ENCODE measurements around the gene TBKBP1.

DNA sequence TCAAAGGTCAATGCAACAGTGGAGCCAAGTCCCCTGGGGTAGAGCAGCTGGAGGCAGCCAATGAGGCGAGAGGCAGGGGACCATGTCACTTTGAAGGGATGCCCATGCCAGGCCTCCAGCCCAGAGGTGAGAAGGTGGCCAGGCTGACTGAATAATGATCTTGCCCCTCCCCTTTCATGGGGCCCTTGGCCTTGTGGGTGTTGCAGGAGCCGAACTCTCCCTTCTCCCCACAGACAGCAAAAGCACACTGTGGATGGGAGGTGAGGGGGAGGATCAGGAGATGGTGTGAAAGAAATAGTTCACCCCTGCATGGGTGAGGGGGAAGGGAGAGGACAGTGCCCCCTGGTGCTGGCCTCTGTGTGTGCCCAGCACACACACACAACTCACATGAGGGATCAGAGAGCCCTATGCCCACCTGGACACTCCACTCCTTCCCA, 23.3 kb downstream of the TBKBP1 start:
- TF ChIP-seq CTCF (IDR thresholded peaks at IDR 0.05) (no peak), POLR2A (IDR thresholded peaks at IDR 0.05) (no peak)

Measured in ovary (tissue), 3 donors.